Fibroblast of lung (primary cell): ENCODE measurements around the gene ATRN.

ENCODE experiments used
- CTCF ChIP-seq, 2 donors: IDR thresholded peaks in 1 of 2; conservative IDR thresholded peaks in 1 of 2; 1 replicate in 1 of 2; 2 replicates in 1 of 2; pipeline ENCODE4 v1.5.1; 2011 to 2012; ENCODE audit warnings: low read length in 2 of 2, control low read depth in 1 of 2, inconsistent platforms in 1 of 2, low read depth in 1 of 2, mild to moderate bottlenecking in 1 of 2
- EZH2 ChIP-seq: IDR thresholded peaks from 2 replicates; pipeline ENCODE4 v1.5.1; 2012; ENCODE audit warnings: low read length, control low read depth, mild to moderate bottlenecking; ENCODE audit errors: missing control alignments

- TF ChIP-seq CTCF (conservative IDR thresholded peaks at IDR 0.05 in 1 of 2, IDR thresholded peaks at IDR 0.05 in 1 of 2; ENCODE audit: low read depth in 1 of 2, low read length in 2 of 2) (no peak), EZH2 (no peak)
Observed at GRCh38 chr20:3505148-3505547, 34.3 kb downstream of the ATRN start.
